ENCODE data around the gene FCGBP. TPM values are rescaled to one million over a fixed set of nuclear protein-coding genes. Genes with fewer than 3 reads are reported as not detected.

Gene FCGBP
- polyA plus RNA-seq, 1 donor (not counting 4 experiments of a cell fraction or from before 2014, with no cell fraction given): 0.10 TPM

- no peak for DNase-seq (ENCODE audit: low read depth, low spot score)
- no peak for TF ChIP-seq EZH2 (IDR thresholded peaks at IDR 0.05; ENCODE audit: low read length)
- TF ChIP-seq, protein P1, sequence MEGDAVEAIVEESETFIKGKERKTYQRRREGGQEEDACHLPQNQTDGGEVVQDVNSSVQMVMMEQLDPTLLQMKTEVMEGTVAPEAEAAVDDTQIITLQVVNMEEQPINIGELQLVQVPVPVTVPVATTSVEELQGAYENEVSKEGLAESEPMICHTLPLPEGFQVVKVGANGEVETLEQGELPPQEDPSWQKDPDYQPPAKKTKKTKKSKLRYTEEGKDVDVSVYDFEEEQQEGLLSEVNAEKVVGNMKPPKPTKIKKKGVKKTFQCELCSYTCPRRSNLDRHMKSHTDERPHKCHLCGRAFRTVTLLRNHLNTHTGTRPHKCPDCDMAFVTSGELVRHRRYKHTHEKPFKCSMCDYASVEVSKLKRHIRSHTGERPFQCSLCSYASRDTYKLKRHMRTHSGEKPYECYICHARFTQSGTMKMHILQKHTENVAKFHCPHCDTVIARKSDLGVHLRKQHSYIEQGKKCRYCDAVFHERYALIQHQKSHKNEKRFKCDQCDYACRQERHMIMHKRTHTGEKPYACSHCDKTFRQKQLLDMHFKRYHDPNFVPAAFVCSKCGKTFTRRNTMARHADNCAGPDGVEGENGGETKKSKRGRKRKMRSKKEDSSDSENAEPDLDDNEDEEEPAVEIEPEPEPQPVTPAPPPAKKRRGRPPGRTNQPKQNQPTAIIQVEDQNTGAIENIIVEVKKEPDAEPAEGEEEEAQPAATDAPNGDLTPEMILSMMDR (optimal IDR thresholded peaks at IDR 0.05 in 1 of 3, IDR thresholded peaks at IDR 0.05 in 1 of 3, conservative IDR thresholded peaks at IDR 0.05 in 1 of 3; ENCODE audit: extremely low read depth in 1 of 3, insufficient read depth in 2 of 3, low read length in 3 of 3): no peak
- FAIRE-seq: no peak
- Histone ChIP-seq H3K9me3 (ENCODE audit: control insufficient read depth, low read depth, low read length) (no peaks in the 10 kb centered on the region), H2AFZ (ENCODE audit: control insufficient read depth, low read length) (no peak overlapping the region), H3K79me2 (ENCODE audit: control insufficient read depth, insufficient read depth, low read length) (no peaks in the 10 kb centered on the region), H3K27ac (ENCODE audit: control insufficient read depth, insufficient read depth, low read length) (no peak overlapping the region), H3K4me2 (ENCODE audit: control insufficient read depth, extremely low read depth, insufficient read depth, low read depth, low read length) (no peak overlapping the region), H3K27me3 (ENCODE audit: control insufficient read depth, extremely low read depth, insufficient read depth, low read length) (no peaks in the 10 kb centered on the region), H3K36me3 (ENCODE audit: control insufficient read depth in 2 of 2, extremely low read depth in 1 of 2, insufficient read depth in 2 of 2, low read length in 2 of 2) (no peaks in the 10 kb centered on the region), H3K4me1 (ENCODE audit: control insufficient read depth, extremely low read depth, insufficient read depth, low read length) (no peaks in the 10 kb centered on the region), H4K20me1 (ENCODE audit: control insufficient read depth, extremely low read depth, insufficient read depth, low read length) (no peaks in the 10 kb centered on the region), H3K4me3 (ENCODE audit: control insufficient read depth in 2 of 3, extremely low read depth in 1 of 3, insufficient read depth in 2 of 3, low read depth in 1 of 3, low read length in 3 of 3) (no peak overlapping the region), H3K9ac (ENCODE audit: control insufficient read depth, extremely low read depth, insufficient read depth, low read length) (no peak overlapping the region), H3K9me1 (ENCODE audit: control insufficient read depth, extremely low read depth, insufficient read depth, low read length) (no peaks in the 10 kb centered on the region)
- dilution Hi-C loops (cut with MboI; ENCODE audit: extremely low pct_ligation_motif_present, low sequenced_read_pairs): no loop called here
Observed at GRCh38 chr19:39953915-39954314, 19.5 kb upstream of the FCGBP start.

DNA sequence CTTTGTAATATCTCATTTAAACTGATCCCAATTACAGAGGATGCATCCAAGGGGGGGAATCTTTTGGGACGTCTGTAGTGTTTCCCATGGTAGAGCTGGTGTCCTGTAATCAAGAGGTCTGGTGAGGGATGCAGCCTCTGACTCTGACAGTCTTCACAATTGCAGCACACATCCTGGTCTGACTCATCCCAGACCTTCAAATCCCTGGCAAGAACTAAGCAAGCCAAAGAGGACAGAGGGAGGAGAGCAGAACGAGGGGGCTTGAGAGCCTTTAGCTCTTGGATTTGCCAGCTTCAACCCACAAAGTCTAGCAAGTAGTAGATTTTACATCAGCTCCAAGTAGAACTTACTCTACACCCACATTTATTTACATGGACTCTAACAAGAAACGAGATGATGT is 17.3 kb upstream of the FCGBP start:
- DNase-seq (ENCODE audit: low read depth, low spot score): no peak
- no peak for FAIRE-seq
- dilution Hi-C loops (cut with MboI; ENCODE audit: extremely low pct_ligation_motif_present, low sequenced_read_pairs): no loop called here

More for the DNA sequence above, 17.3 kb upstream of the FCGBP start:
- Histone ChIP-seq H3K9me1 (ENCODE audit: control insufficient read depth, extremely low read depth, insufficient read depth, low read length) (no peaks in the 10 kb centered on the region), H3K4me1 (ENCODE audit: control insufficient read depth, extremely low read depth, insufficient read depth, low read length) (no peaks in the 10 kb centered on the region), H3K27ac (ENCODE audit: control insufficient read depth, insufficient read depth, low read length) (no peak overlapping the region), H4K20me1 (ENCODE audit: control insufficient read depth, extremely low read depth, insufficient read depth, low read length) (no peaks in the 10 kb centered on the region), H3K79me2 (ENCODE audit: control insufficient read depth, insufficient read depth, low read length) (no peaks in the 10 kb centered on the region), H3K4me3 (ENCODE audit: control insufficient read depth in 2 of 3, extremely low read depth in 1 of 3, insufficient read depth in 2 of 3, low read depth in 1 of 3, low read length in 3 of 3) (no peak overlapping the region), H3K36me3 (ENCODE audit: control insufficient read depth in 2 of 2, extremely low read depth in 1 of 2, insufficient read depth in 2 of 2, low read length in 2 of 2) (no peaks in the 10 kb centered on the region), H3K9ac (ENCODE audit: control insufficient read depth, extremely low read depth, insufficient read depth, low read length) (no peak overlapping the region), H3K9me3 (ENCODE audit: control insufficient read depth, low read depth, low read length) (no peaks in the 10 kb centered on the region), H3K27me3 (ENCODE audit: control insufficient read depth, extremely low read depth, insufficient read depth, low read length) (no peaks in the 10 kb centered on the region), H3K4me2 (ENCODE audit: control insufficient read depth, extremely low read depth, insufficient read depth, low read depth, low read length) (no peak overlapping the region), H2AFZ (ENCODE audit: control insufficient read depth, low read length) (no peak overlapping the region)
- TF ChIP-seq EZH2 (IDR thresholded peaks at IDR 0.05; ENCODE audit: low read length): no peak
- TF ChIP-seq, protein P1 (optimal IDR thresholded peaks at IDR 0.05 in 1 of 3, IDR thresholded peaks at IDR 0.05 in 1 of 3, conservative IDR thresholded peaks at IDR 0.05 in 1 of 3; ENCODE audit: extremely low read depth in 1 of 3, insufficient read depth in 2 of 3, low read length in 3 of 3): no peak

Data from keratinocyte (primary cell).